Uterus (tissue), 4 donors: Measurements from ENCODE around the gene UNC119. TPM values are rescaled to one million over a fixed set of nuclear protein-coding genes. Genes with fewer than 3 reads are reported as not detected.

Experiments used
- DNase-seq, 2 donors: peaks; one replicate each; pipeline ENCODE4 v3.0.0-alpha.2; 2019 to 2020
- H3K27ac ChIP-seq, 2 donors: fragments of 200-600 bp; sonication (generic); 1 replicate in 1 of 2; 2 replicates in 1 of 2; pipeline ENCODE4 v1.5.1; 2016 to 2018
- H3K27me3 ChIP-seq, 2 donors: fragments of 200-600 bp; sonication (generic); one replicate each; pipeline ENCODE4 v1.5.1; 2018 to 2019; ENCODE audit warnings: control low read depth in 1 of 2
- H3K36me3 ChIP-seq, 2 donors: fragments of 200-600 bp; sonication (generic); one replicate each; pipeline ENCODE4 v1.5.1; 2019; ENCODE audit warnings: control low read depth in 1 of 2
- H3K4me1 ChIP-seq, 2 donors: fragments of 200-600 bp; sonication (generic); one replicate each; pipeline ENCODE4 v1.5.1; 2018 to 2019; ENCODE audit warnings: control low read depth in 1 of 2
- H3K4me3 ChIP-seq, 2 donors: fragments of 200-600 bp; sonication (generic); 1 replicate in 1 of 2; 2 replicates in 1 of 2; pipeline ENCODE4 v1.5.1; 2018 to 2019; ENCODE audit warnings: mild to moderate bottlenecking in 1 of 2
- H3K9me3 ChIP-seq, 2 donors: fragments of 200-600 bp; sonication (generic); one replicate each; pipeline ENCODE4 v1.5.1; 2019; ENCODE audit warnings: control low read depth in 1 of 2
- POLR2A ChIP-seq, 2 donors: fragments of 450-650 bp; IDR thresholded peaks; one replicate each; pipeline ENCODE4 v1.6.1; 2016; ENCODE audit warnings: antibody characterized with exemption in 2 of 2, mild to moderate bottlenecking in 1 of 2, moderate library complexity in 1 of 2
- intact Hi-C: fragments of 100-400 bp; cut with DNase I; formaldehyde crosslinking; loops from one replicate; pipeline ENCODE4 v1.15.1; 2023; ENCODE audit warnings: low total_unique reads
- total RNA-seq, 4 donors: library from RNA; depleted of rRNA in 3 of 4; stranded (reverse); fragments of >200 nt in 3 of 4; gene quantifications; one replicate each; pipeline versions ENCODE4 v1.1.0 to v1.2.4, GENCODE V29; 2014 to 2023
- TF ChIP-seq, protein P1 (sequence below), 4 experiments: fragments of 200-600 bp in 2 of 4; fragments of 450-650 bp in 2 of 4; sonication (generic) in 2 of 4; IDR thresholded peaks; one replicate each; pipeline ENCODE4 v1.5.1; 2016 to 2019; ENCODE audit warnings: antibody characterized with exemption in 4 of 4, mild to moderate bottlenecking in 2 of 4, moderate library complexity in 1 of 4
- donor health status: DM: yes; HTN: yes; CAD: no.

Gene UNC119
- total RNA-seq, 4 donors from 2014 or later: 4.1 to 28.5 (median 21.6) TPM

- no peak for DNase-seq
- Histone ChIP-seq H3K27me3 (no peaks in the 10 kb centered on the region), H3K9me3 (no peaks in the 10 kb centered on the region), H3K4me3 (no peak overlapping the region), H3K4me1 (no peaks in the 10 kb centered on the region), H3K36me3 (no peaks in the 10 kb centered on the region), H3K27ac (no peak overlapping the region)
- intact Hi-C loops: loop anchor here (10.0 kb wide), 1 partner anchor 70 kb away; the partner anchor contains the start of gene RSKR
- TF ChIP-seq POLR2A (IDR thresholded peaks at IDR 0.05): no peak
- TF ChIP-seq, protein P1, sequence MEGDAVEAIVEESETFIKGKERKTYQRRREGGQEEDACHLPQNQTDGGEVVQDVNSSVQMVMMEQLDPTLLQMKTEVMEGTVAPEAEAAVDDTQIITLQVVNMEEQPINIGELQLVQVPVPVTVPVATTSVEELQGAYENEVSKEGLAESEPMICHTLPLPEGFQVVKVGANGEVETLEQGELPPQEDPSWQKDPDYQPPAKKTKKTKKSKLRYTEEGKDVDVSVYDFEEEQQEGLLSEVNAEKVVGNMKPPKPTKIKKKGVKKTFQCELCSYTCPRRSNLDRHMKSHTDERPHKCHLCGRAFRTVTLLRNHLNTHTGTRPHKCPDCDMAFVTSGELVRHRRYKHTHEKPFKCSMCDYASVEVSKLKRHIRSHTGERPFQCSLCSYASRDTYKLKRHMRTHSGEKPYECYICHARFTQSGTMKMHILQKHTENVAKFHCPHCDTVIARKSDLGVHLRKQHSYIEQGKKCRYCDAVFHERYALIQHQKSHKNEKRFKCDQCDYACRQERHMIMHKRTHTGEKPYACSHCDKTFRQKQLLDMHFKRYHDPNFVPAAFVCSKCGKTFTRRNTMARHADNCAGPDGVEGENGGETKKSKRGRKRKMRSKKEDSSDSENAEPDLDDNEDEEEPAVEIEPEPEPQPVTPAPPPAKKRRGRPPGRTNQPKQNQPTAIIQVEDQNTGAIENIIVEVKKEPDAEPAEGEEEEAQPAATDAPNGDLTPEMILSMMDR (IDR thresholded peaks at IDR 0.05): no peak
Observed at GRCh38 chr17:28544402-28545140, 7.9 kb downstream of the UNC119 start.

GRCh38 chr17:28541439-28541838 lies 11.0 kb downstream of the UNC119 start:
- TF ChIP-seq, protein P1 (IDR thresholded peaks at IDR 0.05): no peak
- no peak for TF ChIP-seq POLR2A (IDR thresholded peaks at IDR 0.05)
- intact Hi-C loops: loop anchor here (10.0 kb wide), 1 partner anchor 73 kb away; the partner anchor contains the start of gene RSKR
- no peak for DNase-seq
- Histone ChIP-seq H3K9me3 (no peaks in the 10 kb centered on the region), H3K4me3 (no peak overlapping the region), H3K36me3 (no peaks in the 10 kb centered on the region), H3K27me3 (no peaks in the 10 kb centered on the region), H3K27ac (no peak overlapping the region), H3K4me1 (no peaks in the 10 kb centered on the region)

DNA sequence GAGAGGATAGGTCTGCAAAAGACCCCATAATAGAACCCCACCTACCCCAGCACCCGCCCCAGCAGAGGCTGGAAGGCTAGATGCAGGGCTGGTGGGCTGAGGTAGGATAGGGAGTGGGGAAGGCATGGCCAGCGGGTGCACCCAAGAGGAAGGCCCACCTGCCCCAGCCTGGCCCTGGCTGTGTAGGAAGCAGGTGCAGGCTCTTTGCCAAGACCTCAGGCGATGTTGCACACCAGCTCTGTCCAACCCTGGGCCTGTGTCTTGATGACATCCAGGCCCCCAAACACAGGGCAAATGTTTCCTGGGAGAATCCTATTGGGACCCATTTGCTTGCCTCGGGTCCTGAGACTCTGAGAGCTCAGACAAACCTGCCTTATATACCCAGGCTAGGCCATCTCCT lies 12.2 kb downstream of the UNC119 start:
- Histone ChIP-seq H3K36me3 (no peaks in the 10 kb centered on the region), H3K4me3 (no peak overlapping the region), H3K4me1 (no peaks in the 10 kb centered on the region), H3K27me3 (no peaks in the 10 kb centered on the region), H3K27ac (no peak overlapping the region), H3K9me3 (no peaks in the 10 kb centered on the region)
- DNase-seq: no peak
- TF ChIP-seq, protein P1 (IDR thresholded peaks at IDR 0.05): no peak
- no peak for TF ChIP-seq POLR2A (IDR thresholded peaks at IDR 0.05)
- intact Hi-C loops: loop anchor here (10.0 kb wide), 1 partner anchor 75 kb away; the partner anchor contains the start of gene RSKR

GRCh38 chr17:28538296-28538895 lies 14.0 kb downstream of the UNC119 start:
- intact Hi-C loops: no loop called here
- no peaks in the 10 kb centered on the region for H3K27me3 ChIP-seq
- no peak overlapping the region for H3K4me3 ChIP-seq
- H3K27ac ChIP-seq: no peak overlapping the region
- TF ChIP-seq POLR2A (IDR thresholded peaks at IDR 0.05): no peak
- TF ChIP-seq, protein P1 (IDR thresholded peaks at IDR 0.05): no peak
- H3K4me1 ChIP-seq: no peaks in the 10 kb centered on the region
- DNase-seq: no peak
- H3K9me3 ChIP-seq: no peaks in the 10 kb centered on the region
- H3K36me3 ChIP-seq: no peaks in the 10 kb centered on the region

- Histone ChIP-seq H3K27me3 (no peaks in the 10 kb centered on the region), H3K9me3 (no peaks in the 10 kb centered on the region), H3K36me3 (no peaks in the 10 kb centered on the region), H3K4me3 (no peak overlapping the region), H3K27ac (no peak overlapping the region), H3K4me1 (no peaks in the 10 kb centered on the region)
- intact Hi-C loops: no loop called here
- no peak for TF ChIP-seq POLR2A (IDR thresholded peaks at IDR 0.05)
- TF ChIP-seq, protein P1 (IDR thresholded peaks at IDR 0.05): no peak
- DNase-seq: no peak
Observed at GRCh38 chr17:28537219-28537610, 15.2 kb downstream of the UNC119 start.
